SU-DHL-6 (cell line): ENCODE measurements around the gene TOP1.

Experiments used
- CTCF ChIP-seq: fragments of 200-600 bp; sonication (generic); IDR thresholded peaks from one replicate; pipeline ENCODE4 v1.5.1; 2017; ENCODE audit warnings: antibody characterized with exemption, mild to moderate bottlenecking, low read length, moderate library complexity; ENCODE audit not compliant: insufficient read depth, poor library complexity, severe bottlenecking
- EZH2phosphoT487 ChIP-seq: fragments of 200-600 bp; sonication (generic), shearing (Covaris generic); conservative IDR thresholded peaks from 2 replicates; pipeline ENCODE4 v1.6.1; 2018; ENCODE audit warnings: mild to moderate bottlenecking, antibody characterized with exemption, low read length, moderate library complexity, mixed read lengths

- TF ChIP-seq CTCF = no peak
- no peak for TF ChIP-seq EZH2phosphoT487
Measured at GRCh38 chr20:41145317-41145716, 116.7 kb downstream of the TOP1 start.
